Measurements from ENCODE around the gene TTK.

TTK gene

DNA sequence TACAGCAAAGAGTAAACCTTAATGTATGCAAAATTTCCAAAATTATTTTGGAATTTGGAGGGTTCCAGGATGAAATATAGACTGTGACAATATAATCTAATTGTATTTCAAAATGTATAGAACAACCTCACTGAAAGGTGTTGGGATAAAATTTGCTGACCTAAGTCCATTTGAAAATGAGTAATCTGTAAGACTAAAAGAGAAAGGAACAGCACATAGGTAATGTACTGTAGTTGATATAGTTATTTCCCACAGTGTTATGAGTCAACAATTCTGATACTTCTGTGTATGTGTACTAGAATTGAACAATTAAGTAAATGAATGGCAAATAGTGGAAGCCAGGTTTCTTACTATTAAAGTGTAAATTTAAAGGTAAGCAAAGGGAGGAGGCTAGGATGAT, 33.3 kb upstream of the TTK start:
- peaks cover 0 to 17% (median 11%) of the 10 kb centered on the region in 3 donors for H3K9me3 ChIP-seq
- no peaks in the 10 kb centered on the region for H3K4me1 ChIP-seq
- intact Hi-C loops (cut with DNase I; ENCODE audit: low total_unique reads), result no loop called here

DNA sequence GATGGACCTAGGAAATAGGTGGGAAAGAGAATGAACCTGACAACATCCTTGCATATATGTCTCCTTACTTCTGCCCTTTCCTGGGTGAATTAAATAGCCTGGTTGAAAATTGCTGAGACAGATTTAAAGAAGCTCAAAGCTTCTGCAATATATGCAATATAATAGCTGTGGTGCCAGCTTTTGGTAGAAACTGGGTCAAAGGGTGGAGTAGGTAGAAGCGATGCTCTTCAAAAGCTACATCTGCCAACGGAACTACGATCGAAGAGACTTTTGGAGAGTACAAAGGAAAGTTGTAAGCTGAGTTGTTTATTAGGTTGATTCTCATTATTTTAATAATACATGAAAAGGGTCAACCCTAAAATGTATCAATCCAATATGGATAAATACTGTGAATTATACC, 22.8 kb upstream of the TTK start:
- no peaks in the 10 kb centered on the region for H3K27me3 ChIP-seq
- no peaks in the 10 kb centered on the region for H3K9me3 ChIP-seq
- DNase-seq, result no peak
- no peaks in the 10 kb centered on the region for H3K36me3 ChIP-seq
- no peak overlapping the region for H3K27ac ChIP-seq
- no peak overlapping the region for H3K4me3 ChIP-seq
- intact Hi-C loops (cut with DNase I; ENCODE audit: low total_unique reads), result no loop called here
- TF ChIP-seq, protein P1, sequence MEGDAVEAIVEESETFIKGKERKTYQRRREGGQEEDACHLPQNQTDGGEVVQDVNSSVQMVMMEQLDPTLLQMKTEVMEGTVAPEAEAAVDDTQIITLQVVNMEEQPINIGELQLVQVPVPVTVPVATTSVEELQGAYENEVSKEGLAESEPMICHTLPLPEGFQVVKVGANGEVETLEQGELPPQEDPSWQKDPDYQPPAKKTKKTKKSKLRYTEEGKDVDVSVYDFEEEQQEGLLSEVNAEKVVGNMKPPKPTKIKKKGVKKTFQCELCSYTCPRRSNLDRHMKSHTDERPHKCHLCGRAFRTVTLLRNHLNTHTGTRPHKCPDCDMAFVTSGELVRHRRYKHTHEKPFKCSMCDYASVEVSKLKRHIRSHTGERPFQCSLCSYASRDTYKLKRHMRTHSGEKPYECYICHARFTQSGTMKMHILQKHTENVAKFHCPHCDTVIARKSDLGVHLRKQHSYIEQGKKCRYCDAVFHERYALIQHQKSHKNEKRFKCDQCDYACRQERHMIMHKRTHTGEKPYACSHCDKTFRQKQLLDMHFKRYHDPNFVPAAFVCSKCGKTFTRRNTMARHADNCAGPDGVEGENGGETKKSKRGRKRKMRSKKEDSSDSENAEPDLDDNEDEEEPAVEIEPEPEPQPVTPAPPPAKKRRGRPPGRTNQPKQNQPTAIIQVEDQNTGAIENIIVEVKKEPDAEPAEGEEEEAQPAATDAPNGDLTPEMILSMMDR (IDR thresholded peaks at IDR 0.05), result no peak
- H3K4me1 ChIP-seq, result no peaks in the 10 kb centered on the region

More for the DNA sequence above, 33.3 kb upstream of the TTK start:
- TF ChIP-seq, protein P1 (IDR thresholded peaks at IDR 0.05), result no peak
- Histone ChIP-seq H3K27me3 (no peaks in the 10 kb centered on the region), H3K4me3 (no peak overlapping the region), H3K36me3 (no peaks in the 10 kb centered on the region), H3K27ac (no peak overlapping the region)
- DNase-seq, result no peak

DNA sequence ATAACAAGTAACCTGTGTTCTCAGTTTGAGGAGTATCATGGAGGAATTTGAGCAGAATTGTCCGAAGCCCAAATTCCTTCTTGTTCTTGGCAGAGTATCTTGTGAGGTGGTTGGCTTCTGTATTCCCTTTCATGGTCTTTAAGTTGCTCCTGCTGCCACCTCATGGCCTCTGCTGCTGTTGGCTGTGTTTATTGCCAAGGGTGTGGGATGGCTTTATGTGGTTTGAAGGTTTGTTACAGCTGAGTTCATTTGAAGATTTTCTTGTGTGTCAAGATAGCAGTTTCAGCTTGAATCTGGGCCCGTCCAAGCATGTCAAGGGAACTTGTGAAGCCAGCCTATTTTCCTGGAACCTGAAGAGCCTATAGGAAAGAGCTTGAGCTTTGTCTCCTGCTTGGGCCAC, 20.2 kb upstream of the TTK start:
- no peaks in the 10 kb centered on the region for H3K27me3 ChIP-seq
- no peak overlapping the region for H3K4me3 ChIP-seq
- TF ChIP-seq, protein P1 (IDR thresholded peaks at IDR 0.05), result no peak
- no peaks in the 10 kb centered on the region for H3K36me3 ChIP-seq
- no peaks in the 10 kb centered on the region for H3K9me3 ChIP-seq
- no peaks in the 10 kb centered on the region for H3K4me1 ChIP-seq
- no peak for DNase-seq
- intact Hi-C loops (cut with DNase I; ENCODE audit: low total_unique reads), result no loop called here
- no peak overlapping the region for H3K27ac ChIP-seq

DNA sequence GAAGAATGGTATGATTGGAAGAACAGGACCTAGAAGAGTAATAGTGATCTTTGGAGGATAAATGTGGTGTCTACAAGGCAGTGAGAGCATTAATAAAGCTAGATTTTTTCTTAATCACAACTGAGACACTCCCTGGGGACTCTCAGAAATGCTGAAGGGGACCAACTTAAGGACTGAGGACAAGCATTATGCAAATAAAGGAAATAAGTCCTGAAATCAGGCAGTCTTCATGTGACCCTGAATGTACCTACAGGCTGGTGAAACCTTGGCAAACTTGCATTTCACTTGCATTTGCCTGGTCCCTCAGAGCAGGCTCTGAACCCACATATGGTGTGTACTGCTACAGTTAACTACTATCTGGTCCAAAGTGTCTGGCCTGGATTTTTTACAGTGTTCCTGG, 19.3 kb upstream of the TTK start:
- Histone ChIP-seq H3K36me3 (no peaks in the 10 kb centered on the region), H3K4me1 (no peaks in the 10 kb centered on the region), H3K4me3 (no peak overlapping the region), H3K27me3 (no peaks in the 10 kb centered on the region), H3K9me3 (no peaks in the 10 kb centered on the region), H3K27ac (no peak overlapping the region)
- intact Hi-C loops (cut with DNase I; ENCODE audit: low total_unique reads), result no loop called here
- DNase-seq, result no peak
- TF ChIP-seq, protein P1 (IDR thresholded peaks at IDR 0.05), result no peak

DNA sequence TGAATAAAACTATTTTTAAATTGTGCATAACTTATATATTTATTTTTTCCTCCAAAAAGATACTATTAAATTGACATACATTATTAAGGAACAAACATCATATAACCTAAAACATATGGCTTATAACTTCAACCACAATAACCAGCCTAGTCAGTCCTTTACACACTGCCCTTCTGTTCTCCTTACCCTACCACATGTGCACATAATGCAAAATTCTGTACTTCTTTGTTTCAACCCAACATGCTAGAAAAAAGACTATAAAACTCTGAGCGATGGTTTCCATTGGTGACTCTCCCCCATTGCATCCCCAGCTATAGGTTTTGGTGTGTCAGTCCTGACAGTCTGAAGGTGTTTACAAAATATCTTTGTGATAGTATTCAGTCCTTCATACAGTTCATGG, 14.8 kb upstream of the TTK start:
- intact Hi-C loops (cut with DNase I; ENCODE audit: low total_unique reads), result no loop called here
- Histone ChIP-seq H3K4me1 (no peaks in the 10 kb centered on the region), H3K27me3 (no peaks in the 10 kb centered on the region), H3K27ac (no peak overlapping the region), H3K9me3 (no peaks in the 10 kb centered on the region), H3K4me3 (no peak overlapping the region), H3K36me3 (no peaks in the 10 kb centered on the region)
- DNase-seq, result no peak
- TF ChIP-seq, protein P1 (IDR thresholded peaks at IDR 0.05), result no peak
